Measurements from ENCODE around the gene CCDC102A. TPM values are rescaled to one million over a fixed set of nuclear protein-coding genes. Genes with fewer than 3 reads are reported as not detected.

The CCDC102A gene
- total RNA-seq, 1 experiment from 2014 or later = 5.2 TPM

DNA sequence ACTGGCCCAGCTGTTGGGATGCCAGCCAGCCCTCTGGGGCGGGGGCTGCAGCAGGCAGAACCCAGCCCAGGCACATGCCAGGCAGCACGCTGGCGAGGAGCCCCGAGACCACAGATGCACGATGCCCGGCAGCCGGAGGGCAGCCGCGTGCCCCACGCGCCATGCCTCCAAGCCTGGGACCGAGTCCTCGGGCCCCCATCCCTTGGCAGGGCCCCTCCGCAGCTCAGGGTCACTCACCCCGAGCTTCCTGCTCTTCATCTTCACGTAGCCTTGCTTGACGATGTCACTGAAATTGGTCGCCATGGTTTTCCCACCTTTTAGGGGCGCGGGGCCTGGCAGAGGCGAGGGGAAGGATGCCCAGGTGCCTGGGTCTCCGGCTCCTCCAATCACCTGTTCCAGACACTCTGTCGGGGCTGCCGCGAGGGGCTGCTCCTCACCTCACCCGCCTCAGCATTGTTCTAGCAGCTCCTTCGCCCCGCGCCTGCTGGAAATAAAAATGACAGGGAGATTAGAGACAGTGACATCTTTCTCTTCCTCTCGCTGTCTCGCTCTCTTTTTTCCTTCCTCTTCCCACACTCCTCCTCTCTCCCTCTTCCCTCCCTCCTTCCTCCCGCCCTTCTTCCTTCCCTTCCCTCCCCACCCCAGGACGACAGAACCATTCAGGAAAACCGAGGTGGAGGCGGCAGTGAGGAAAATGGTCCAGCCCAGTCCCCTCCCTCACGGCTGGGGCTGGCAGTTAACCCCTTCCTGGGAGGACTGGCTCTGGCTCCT lies 57.0 kb downstream of the CCDC102A start (continued):
- TF ChIP-seq, protein P1, sequence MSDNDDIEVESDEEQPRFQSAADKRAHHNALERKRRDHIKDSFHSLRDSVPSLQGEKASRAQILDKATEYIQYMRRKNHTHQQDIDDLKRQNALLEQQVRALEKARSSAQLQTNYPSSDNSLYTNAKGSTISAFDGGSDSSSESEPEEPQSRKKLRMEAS (CRISPR knock-in tag; IDR thresholded peaks at IDR 0.05) = peak; percentile 65
- TF ChIP-seq, protein P2, sequence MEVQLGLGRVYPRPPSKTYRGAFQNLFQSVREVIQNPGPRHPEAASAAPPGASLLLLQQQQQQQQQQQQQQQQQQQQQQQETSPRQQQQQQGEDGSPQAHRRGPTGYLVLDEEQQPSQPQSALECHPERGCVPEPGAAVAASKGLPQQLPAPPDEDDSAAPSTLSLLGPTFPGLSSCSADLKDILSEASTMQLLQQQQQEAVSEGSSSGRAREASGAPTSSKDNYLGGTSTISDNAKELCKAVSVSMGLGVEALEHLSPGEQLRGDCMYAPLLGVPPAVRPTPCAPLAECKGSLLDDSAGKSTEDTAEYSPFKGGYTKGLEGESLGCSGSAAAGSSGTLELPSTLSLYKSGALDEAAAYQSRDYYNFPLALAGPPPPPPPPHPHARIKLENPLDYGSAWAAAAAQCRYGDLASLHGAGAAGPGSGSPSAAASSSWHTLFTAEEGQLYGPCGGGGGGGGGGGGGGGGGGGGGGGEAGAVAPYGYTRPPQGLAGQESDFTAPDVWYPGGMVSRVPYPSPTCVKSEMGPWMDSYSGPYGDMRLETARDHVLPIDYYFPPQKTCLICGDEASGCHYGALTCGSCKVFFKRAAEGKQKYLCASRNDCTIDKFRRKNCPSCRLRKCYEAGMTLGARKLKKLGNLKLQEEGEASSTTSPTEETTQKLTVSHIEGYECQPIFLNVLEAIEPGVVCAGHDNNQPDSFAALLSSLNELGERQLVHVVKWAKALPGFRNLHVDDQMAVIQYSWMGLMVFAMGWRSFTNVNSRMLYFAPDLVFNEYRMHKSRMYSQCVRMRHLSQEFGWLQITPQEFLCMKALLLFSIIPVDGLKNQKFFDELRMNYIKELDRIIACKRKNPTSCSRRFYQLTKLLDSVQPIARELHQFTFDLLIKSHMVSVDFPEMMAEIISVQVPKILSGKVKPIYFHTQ (CRISPR knock-in tag; IDR thresholded peaks at IDR 0.05) = no peak
- TF ChIP-seq, protein P3, sequence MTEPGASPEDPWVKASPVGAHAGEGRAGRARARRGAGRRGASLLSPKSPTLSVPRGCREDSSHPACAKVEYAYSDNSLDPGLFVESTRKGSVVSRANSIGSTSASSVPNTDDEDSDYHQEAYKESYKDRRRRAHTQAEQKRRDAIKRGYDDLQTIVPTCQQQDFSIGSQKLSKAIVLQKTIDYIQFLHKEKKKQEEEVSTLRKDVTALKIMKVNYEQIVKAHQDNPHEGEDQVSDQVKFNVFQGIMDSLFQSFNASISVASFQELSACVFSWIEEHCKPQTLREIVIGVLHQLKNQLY (CRISPR knock-in tag; IDR thresholded peaks at IDR 0.05) = no peak
- TF ChIP-seq, protein P4, sequence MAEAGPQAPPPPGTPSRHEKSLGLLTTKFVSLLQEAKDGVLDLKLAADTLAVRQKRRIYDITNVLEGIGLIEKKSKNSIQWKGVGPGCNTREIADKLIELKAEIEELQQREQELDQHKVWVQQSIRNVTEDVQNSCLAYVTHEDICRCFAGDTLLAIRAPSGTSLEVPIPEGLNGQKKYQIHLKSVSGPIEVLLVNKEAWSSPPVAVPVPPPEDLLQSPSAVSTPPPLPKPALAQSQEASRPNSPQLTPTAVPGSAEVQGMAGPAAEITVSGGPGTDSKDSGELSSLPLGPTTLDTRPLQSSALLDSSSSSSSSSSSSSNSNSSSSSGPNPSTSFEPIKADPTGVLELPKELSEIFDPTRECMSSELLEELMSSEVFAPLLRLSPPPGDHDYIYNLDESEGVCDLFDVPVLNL (CRISPR knock-in tag; IDR thresholded peaks at IDR 0.05; ENCODE audit: borderline replicate concordance, low read depth) = no peak
- TF ChIP-seq ZNF138 (CRISPR knock-in tag; conservative IDR thresholded peaks at IDR 0.05) (no peak), FOXP1 (CRISPR knock-in tag; IDR thresholded peaks at IDR 0.05; ENCODE audit: borderline replicate concordance) (peak; percentile 61; the same call in 1 of the 2 replicates), TCF7 (CRISPR knock-in tag; IDR thresholded peaks at IDR 0.05; ENCODE audit: low read depth) (no peak), HMGA2 (CRISPR knock-in tag; IDR thresholded peaks at IDR 0.05) (no peak), ZNF671 (CRISPR knock-in tag; IDR thresholded peaks at IDR 0.05) (no peak), ZNF263 (CRISPR knock-in tag; IDR thresholded peaks at IDR 0.05; ENCODE audit: low read depth) (no peak), TP53 (CRISPR knock-in tag; IDR thresholded peaks at IDR 0.05) (no peak), RORB (CRISPR knock-in tag; IDR thresholded peaks at IDR 0.05) (no peak), GTF2I (CRISPR knock-in tag; conservative IDR thresholded peaks at IDR 0.05) (no peak), SP1 (CRISPR knock-in tag; conservative IDR thresholded peaks at IDR 0.05) (peak; percentile 73), TEAD1 (CRISPR knock-in tag; IDR thresholded peaks at IDR 0.05) (0 out of 2 replicates have a peak, but pooled peaks have one; percentile 41), ETV6 (CRISPR knock-in tag; IDR thresholded peaks at IDR 0.05) (peak; percentile 29; the same call in 1 of the 2 replicates), GABPB1 (CRISPR knock-in tag; IDR thresholded peaks at IDR 0.05) (no peak), KAT7 (CRISPR knock-in tag; IDR thresholded peaks at IDR 0.05; ENCODE audit: borderline replicate concordance) (0 out of 2 replicates have a peak, but pooled peaks have one; percentile 44), NR1H2 (CRISPR knock-in tag; IDR thresholded peaks at IDR 0.05) (no peak), CREM (CRISPR knock-in tag; IDR thresholded peaks at IDR 0.05) (no peak), CBFB (CRISPR knock-in tag; IDR thresholded peaks at IDR 0.05; ENCODE audit: low read depth) (no peak)
- TF ChIP-seq, protein P5, sequence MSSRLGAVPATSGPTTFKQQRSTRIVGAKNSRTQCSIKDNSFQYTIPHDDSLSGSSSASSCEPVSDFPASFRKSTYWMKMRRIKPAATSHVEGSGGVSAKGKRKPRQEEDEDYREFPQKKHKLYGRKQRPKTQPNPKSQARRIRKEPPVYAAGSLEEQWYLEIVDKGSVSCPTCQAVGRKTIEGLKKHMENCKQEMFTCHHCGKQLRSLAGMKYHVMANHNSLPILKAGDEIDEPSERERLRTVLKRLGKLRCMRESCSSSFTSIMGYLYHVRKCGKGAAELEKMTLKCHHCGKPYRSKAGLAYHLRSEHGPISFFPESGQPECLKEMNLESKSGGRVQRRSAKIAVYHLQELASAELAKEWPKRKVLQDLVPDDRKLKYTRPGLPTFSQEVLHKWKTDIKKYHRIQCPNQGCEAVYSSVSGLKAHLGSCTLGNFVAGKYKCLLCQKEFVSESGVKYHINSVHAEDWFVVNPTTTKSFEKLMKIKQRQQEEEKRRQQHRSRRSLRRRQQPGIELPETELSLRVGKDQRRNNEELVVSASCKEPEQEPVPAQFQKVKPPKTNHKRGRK (CRISPR knock-in tag; IDR thresholded peaks at IDR 0.05; ENCODE audit: borderline replicate concordance) = no peak
- TF ChIP-seq, protein P6, sequence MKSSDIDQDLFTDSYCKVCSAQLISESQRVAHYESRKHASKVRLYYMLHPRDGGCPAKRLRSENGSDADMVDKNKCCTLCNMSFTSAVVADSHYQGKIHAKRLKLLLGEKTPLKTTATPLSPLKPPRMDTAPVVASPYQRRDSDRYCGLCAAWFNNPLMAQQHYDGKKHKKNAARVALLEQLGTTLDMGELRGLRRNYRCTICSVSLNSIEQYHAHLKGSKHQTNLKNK (CRISPR knock-in tag; IDR thresholded peaks at IDR 0.05) = no peak
- TF ChIP-seq, protein P7, sequence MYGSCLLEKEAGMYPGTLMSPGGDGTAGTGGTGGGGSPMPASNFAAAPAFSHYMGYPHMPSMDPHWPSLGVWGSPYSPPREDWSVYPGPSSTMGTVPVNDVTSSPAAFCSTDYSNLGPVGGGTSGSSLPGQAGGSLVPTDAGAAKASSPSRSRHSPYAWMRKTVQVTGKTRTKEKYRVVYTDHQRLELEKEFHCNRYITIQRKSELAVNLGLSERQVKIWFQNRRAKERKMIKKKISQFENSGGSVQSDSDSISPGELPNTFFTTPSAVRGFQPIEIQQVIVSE (CRISPR knock-in tag; IDR thresholded peaks at IDR 0.05; ENCODE audit: borderline replicate concordance) = no peak
- TF ChIP-seq, protein P8, sequence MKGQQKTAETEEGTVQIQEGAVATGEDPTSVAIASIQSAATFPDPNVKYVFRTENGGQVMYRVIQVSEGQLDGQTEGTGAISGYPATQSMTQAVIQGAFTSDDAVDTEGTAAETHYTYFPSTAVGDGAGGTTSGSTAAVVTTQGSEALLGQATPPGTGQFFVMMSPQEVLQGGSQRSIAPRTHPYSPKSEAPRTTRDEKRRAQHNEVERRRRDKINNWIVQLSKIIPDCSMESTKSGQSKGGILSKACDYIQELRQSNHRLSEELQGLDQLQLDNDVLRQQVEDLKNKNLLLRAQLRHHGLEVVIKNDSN (CRISPR knock-in tag; IDR thresholded peaks at IDR 0.05) = no peak
- TF ChIP-seq, protein P9, sequence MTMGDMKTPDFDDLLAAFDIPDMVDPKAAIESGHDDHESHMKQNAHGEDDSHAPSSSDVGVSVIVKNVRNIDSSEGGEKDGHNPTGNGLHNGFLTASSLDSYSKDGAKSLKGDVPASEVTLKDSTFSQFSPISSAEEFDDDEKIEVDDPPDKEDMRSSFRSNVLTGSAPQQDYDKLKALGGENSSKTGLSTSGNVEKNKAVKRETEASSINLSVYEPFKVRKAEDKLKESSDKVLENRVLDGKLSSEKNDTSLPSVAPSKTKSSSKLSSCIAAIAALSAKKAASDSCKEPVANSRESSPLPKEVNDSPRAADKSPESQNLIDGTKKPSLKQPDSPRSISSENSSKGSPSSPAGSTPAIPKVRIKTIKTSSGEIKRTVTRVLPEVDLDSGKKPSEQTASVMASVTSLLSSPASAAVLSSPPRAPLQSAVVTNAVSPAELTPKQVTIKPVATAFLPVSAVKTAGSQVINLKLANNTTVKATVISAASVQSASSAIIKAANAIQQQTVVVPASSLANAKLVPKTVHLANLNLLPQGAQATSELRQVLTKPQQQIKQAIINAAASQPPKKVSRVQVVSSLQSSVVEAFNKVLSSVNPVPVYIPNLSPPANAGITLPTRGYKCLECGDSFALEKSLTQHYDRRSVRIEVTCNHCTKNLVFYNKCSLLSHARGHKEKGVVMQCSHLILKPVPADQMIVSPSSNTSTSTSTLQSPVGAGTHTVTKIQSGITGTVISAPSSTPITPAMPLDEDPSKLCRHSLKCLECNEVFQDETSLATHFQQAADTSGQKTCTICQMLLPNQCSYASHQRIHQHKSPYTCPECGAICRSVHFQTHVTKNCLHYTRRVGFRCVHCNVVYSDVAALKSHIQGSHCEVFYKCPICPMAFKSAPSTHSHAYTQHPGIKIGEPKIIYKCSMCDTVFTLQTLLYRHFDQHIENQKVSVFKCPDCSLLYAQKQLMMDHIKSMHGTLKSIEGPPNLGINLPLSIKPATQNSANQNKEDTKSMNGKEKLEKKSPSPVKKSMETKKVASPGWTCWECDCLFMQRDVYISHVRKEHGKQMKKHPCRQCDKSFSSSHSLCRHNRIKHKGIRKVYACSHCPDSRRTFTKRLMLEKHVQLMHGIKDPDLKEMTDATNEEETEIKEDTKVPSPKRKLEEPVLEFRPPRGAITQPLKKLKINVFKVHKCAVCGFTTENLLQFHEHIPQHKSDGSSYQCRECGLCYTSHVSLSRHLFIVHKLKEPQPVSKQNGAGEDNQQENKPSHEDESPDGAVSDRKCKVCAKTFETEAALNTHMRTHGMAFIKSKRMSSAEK (CRISPR knock-in tag; IDR thresholded peaks at IDR 0.05; ENCODE audit: borderline replicate concordance) = no peak

Data from WTC11 (cell line).